Activated CD8-positive, alpha-beta memory T cell treated with anti-CD3 and anti-CD28 coated beads, Interleukin-2, amount 10 ng/mL, durations not matched to agents 7 days and 5 days (primary cell): Measurements from ENCODE around the gene NFE2L2. TPM values are rescaled to one million over a fixed set of nuclear protein-coding genes. Genes with fewer than 3 reads are reported as not detected.
A peak's percentile ranks its signal among the peaks of the same experiment; 100 is the strongest.
"Not testable (repeated sequence)": the region's sequence is repeated elsewhere in the genome, so short reads cannot be mapped to it uniquely, and the experiment has no call there.

Experiments
- ATAC-seq: fragments of 150-1000 bp; cut with Tn5 transposase; one replicate; pipeline ENCODE4 v1.10.0; 2021; ENCODE audit warnings: moderate library complexity
- CTCF ChIA-PET: fragments of 350-600 bp; sonication (Branson Sonifier 250); formaldehyde crosslinking; loops from one replicate; lab custom pipeline; 2021; ENCODE audit warnings: antibody characterized with exemption; lab: Charles Lee
- DNase-seq: peaks from one replicate; pipeline ENCODE4 v3.0.0-alpha.2; 2020
- H3K27ac Mint-ChIP-seq: one replicate; pipeline ENCODE4 v1.8.0; 2021; ENCODE audit warnings: mild to moderate bottlenecking, mixed read lengths
- H3K27me3 Mint-ChIP-seq: one replicate; pipeline ENCODE4 v1.8.0; 2021; ENCODE audit warnings: mixed read lengths
- H3K36me3 Mint-ChIP-seq: one replicate; pipeline ENCODE4 v1.8.0; 2021; ENCODE audit warnings: mild to moderate bottlenecking, mixed read lengths
- H3K4me1 Mint-ChIP-seq: one replicate; pipeline ENCODE4 v1.8.0; 2021; ENCODE audit warnings: mixed read lengths
- H3K4me3 Mint-ChIP-seq: one replicate; pipeline ENCODE4 v1.8.0; 2021; ENCODE audit warnings: mild to moderate bottlenecking, moderate library complexity, mixed read lengths
- H3K9me3 Mint-ChIP-seq: one replicate; pipeline ENCODE4 v1.8.0; 2022; ENCODE audit warnings: low read depth, mixed read lengths
- total RNA-seq, 2 experiments: library from RNA; stranded (reverse); gene quantifications; one replicate each; pipeline ENCODE4 v1.2.3, GENCODE V29; 2021

NFE2L2 gene
- total RNA-seq, 2 experiments from 2014 or later = 56.5 to 58.9 TPM

DNA sequence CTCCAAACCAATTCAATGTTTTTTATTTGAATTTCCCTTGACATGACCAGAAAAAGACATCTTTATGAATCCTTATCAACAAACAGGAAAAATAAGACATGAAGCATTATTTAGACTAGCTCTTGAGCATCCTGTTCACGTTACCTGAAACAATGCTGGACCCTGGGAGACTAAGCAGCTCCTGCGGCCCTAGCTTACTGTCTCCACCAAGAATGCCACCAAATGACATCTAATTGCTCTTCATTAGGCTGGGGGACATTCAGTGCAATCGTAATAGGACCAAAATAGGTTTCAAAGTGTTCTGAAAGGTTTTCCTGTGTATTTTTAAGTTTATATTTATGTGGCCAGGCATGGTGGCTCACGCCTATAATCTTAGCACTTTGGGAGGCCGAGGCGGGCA, 25.5 kb downstream of the NFE2L2 start:
- no peak overlapping the region for H3K4me3 Mint-ChIP-seq
- DNase-seq (no peak), ATAC-seq (no peak)
- peaks cover 57% of the 10 kb centered on the region for H3K4me1 Mint-ChIP-seq
- H3K27ac Mint-ChIP-seq = peak overlapping the region; percentile 62
- CTCF ChIA-PET = interaction anchor here (0.8 to 3.8 kb wide), 5 partner anchors 10 to 74 kb away, joined by 4 to 36 read pairs (median 12); partner anchors contain the start of gene NFE2L2
- H3K27me3 Mint-ChIP-seq = no peaks in the 10 kb centered on the region
- peaks cover 28% of the 10 kb centered on the region for H3K36me3 Mint-ChIP-seq
- H3K9me3 Mint-ChIP-seq = no peaks in the 10 kb centered on the region

DNA sequence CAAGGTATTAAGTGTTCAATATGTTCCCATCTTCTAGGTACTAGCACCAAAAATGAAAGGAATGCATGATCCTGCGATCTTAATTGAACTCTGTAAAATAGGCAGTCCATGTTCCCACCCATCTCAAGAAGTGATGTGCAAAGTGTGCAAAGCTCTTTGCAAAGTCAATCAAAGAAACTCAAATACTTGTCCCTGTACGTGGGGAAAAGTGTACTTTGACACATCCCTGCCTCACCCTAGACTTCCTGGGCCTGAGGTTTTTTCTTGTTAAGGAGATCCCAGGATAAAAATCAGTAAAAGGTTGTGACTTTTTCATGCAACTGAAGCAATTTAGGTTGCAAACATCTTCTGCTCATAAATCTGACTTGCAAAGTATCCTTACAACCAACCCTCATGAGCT, 26.6 kb downstream of the NFE2L2 start:
- H3K27ac Mint-ChIP-seq = peak overlapping the region; percentile 20
- no peak overlapping the region for H3K4me3 Mint-ChIP-seq
- DNase-seq (no peak), ATAC-seq (no peak)
- CTCF ChIA-PET = interaction anchor here (0.9 to 3.8 kb wide), 6 partner anchors 9 to 73 kb away, joined by 3 to 36 read pairs (median 4); partner anchors contain the start of gene NFE2L2
- H3K27me3 Mint-ChIP-seq = no peaks in the 10 kb centered on the region
- peaks cover 32% of the 10 kb centered on the region for H3K36me3 Mint-ChIP-seq
- peaks cover 49% of the 10 kb centered on the region for H3K4me1 Mint-ChIP-seq
- no peaks in the 10 kb centered on the region for H3K9me3 Mint-ChIP-seq

DNA sequence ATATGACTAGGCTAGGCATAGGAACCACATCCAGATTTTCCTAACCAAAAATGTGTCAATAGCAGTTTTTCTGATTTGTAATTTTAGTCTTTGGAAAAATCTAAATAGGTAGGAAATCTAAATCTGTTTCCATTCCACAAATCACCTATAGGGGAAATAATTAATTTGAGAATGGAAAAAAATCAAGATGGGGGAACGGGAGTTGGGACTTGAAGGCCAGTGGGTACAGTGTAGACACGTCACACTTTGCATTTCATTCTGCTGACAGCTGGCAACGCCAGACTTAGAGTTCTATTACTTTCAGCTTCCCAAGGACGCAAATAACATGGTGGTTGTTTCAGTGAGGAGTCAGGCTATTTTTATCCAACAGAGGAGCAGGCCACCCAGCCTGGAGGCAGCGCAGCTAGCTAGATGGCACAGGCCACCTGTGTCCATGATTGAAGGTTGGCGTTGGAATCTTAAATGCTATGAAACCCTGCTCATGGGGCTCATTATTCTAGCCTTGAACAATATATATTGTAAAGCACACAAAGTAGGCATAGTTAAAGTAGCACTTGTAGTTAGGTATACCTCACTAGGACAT, 28.6 kb downstream of the NFE2L2 start:
- Mint-ChIP-seq H3K27ac (no peak overlapping the region), H3K36me3 (peaks cover 38% of the 10 kb centered on the region), H3K4me1 (peaks cover 38% of the 10 kb centered on the region), H3K27me3 (no peaks in the 10 kb centered on the region), H3K4me3 (no peak overlapping the region), H3K9me3 (no peaks in the 10 kb centered on the region)
- DNase-seq (no peak), ATAC-seq (no peak)
- CTCF ChIA-PET = interaction anchor here (1.0 kb wide), 1 partner anchor 27 kb away, joined by 3 read pairs; no protein-coding TSS in a partner anchor

DNA sequence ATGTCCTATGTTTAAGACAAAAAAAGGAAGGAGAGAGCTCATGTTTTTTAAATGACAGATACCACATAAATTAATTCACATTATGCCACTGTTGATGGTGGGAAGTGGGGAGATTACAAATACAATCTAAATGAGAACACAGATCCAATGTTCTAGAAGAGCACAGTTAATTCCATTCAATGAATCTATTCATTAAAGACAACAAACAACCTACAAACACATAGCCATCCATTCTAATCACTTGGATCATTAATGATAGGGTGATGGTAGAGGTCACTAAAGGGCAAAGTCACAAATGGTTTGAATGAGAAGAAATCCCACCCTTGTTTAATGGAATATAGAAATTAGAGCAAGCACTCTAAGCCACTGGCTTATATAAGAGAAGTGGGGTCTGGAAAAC, 30.3 kb downstream of the NFE2L2 start:
- Mint-ChIP-seq H3K36me3 (peaks cover 44% of the 10 kb centered on the region), H3K4me1 (peaks cover 30% of the 10 kb centered on the region), H3K27me3 (no peaks in the 10 kb centered on the region)

DNA sequence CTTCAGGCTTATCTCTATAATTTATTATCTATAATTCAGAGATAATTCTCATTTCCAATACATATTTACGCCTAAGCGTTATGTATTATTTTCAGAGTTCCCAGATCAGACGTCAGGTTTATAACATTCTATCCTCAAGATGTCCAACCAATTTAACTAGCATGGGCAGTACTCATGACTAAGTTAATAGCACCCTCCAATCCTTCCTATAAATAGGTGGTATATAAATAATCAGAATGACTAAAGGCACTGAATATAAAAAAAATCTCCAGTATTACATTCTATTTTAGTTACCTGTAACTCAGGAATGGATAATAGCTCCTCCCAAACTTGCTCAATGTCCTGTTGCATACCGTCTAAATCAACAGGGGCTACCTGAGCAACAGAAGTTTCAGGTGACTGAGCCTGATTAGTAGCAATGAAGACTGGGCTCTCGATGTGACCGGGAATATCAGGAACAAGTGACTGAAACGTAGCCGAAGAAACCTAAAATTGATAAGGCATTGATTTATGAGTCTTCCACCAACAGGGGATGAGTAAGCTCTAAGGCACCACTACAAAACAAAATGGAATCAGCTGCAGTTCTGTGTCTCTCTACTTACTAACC, 32.3 kb downstream of the NFE2L2 start:
- peaks cover 19% of the 10 kb centered on the region for H3K4me1 Mint-ChIP-seq
- DNase-seq = no peak
- no peak overlapping the region for H3K27ac Mint-ChIP-seq
- H3K9me3 Mint-ChIP-seq = no peaks in the 10 kb centered on the region
- H3K27me3 Mint-ChIP-seq = no peaks in the 10 kb centered on the region
- no peak overlapping the region for H3K4me3 Mint-ChIP-seq
- CTCF ChIA-PET = interaction anchor here (0.9 to 3.6 kb wide), 5 partner anchors 30 to 67 kb away, joined by 3 to 19 read pairs (median 5); no protein-coding TSS in a partner anchor
- H3K36me3 Mint-ChIP-seq = peaks cover 52% of the 10 kb centered on the region
- ATAC-seq = no peak

More for the DNA sequence above, 30.3 kb downstream of the NFE2L2 start:
- Mint-ChIP-seq H3K4me3 (no peak overlapping the region), H3K27ac (no peak overlapping the region), H3K9me3 (no peaks in the 10 kb centered on the region)
- CTCF ChIA-PET = interaction anchor here (0.7 to 1.4 kb wide), 4 partner anchors 11 to 58 kb away, joined by 3 read pairs; no protein-coding TSS in a partner anchor
- no peak for ATAC-seq
- no peak for DNase-seq

DNA sequence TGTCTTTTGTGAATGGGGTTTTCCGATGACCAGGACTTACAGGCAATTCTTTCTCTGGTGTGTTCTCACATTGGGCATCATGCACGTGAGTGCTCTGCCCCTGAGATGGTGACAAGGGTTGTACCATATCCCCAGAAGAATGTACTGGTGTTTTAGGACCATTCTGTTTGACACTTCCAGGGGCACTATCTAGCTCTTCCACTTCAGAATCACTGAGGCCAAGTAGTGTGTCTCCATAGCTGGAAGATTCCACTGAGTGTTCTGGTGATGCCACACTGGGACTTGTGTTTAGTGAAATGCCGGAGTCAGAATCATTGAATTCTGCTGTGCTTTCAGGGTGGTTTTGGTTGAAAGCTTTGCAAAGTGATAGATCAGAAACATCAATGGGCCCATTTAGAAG, 33.3 kb downstream of the NFE2L2 start:
- Mint-ChIP-seq H3K27ac (peak overlapping the region; percentile 16), H3K27me3 (no peaks in the 10 kb centered on the region), H3K36me3 (peaks cover 52% of the 10 kb centered on the region), H3K4me1 (peaks cover 17% of the 10 kb centered on the region), H3K4me3 (no peak overlapping the region), H3K9me3 (no peaks in the 10 kb centered on the region)
- ATAC-seq (no peak), DNase-seq (no peak)
- CTCF ChIA-PET = interaction anchor here (0.9 to 3.6 kb wide), 3 partner anchors 32 to 66 kb away, joined by 4 to 19 read pairs (median 7); no protein-coding TSS in a partner anchor

DNA sequence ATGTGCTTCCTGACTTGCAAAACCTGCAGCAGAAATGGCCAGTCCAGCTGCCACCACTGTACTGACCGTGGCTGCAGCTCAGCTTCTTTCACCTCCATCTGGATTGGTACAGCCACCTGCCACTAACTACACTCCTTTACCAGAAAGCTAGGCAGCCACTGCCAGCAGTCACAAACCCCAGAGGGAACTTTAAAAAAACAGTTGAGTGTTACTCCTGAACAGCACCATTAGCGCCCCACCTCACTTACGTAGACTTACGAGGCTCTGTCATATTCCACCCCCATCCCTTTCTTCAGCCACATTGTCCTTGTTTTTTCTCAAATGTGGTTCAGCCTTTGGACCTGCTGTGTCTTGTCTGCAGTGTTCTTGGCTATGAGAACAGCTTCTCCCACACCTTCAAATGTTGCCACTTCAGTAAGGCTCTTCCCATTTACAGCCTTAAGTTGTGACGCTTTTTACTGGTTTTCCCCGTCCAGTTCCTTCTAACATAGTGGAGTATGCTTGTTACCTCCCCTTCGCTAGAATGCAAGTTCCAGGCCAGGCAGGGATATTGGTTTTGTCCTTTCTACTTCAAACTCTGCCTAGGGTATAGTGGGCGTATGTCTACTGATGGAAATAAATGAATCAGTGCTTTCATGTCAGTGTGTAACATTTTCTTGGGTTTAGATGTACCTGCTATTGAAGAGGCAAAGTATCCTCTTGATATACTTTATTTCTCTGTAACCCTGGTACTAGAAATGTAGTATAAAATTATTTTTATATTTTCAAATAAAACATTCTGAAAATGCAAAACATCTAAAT, 34.9 kb downstream of the NFE2L2 start:
- H3K4me3 Mint-ChIP-seq = no peak overlapping the region
- peak overlapping the region; percentile 3 for H3K27ac Mint-ChIP-seq
- H3K9me3 Mint-ChIP-seq = no peaks in the 10 kb centered on the region
- CTCF ChIA-PET = interaction anchor here (1.0 to 3.6 kb wide), 4 partner anchors 8 to 65 kb away, joined by 3 to 19 read pairs (median 4); no protein-coding TSS in a partner anchor
- peaks cover 15% of the 10 kb centered on the region for H3K4me1 Mint-ChIP-seq
- DNase-seq (no peak), ATAC-seq (peak; percentile 21)
- H3K36me3 Mint-ChIP-seq = peaks cover 44% of the 10 kb centered on the region
- no peaks in the 10 kb centered on the region for H3K27me3 Mint-ChIP-seq

DNA sequence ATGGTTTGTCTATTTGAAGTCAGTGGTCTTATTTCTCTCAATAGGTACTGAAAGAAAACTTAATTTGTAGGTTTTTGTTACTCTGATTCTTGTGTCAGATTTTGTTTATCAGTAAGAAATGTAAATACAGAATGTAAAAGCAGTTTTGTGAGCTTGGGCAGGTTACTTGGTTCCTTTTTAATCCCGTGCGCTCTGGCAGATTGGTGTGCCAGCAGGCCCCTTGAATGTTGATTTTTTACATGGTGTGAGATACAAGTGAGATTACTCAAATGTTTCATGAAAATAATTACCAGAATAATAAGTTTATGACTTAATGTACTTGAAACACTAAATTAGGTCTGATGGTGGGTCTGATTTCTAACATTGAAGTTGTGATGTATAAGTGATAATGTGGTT, 38.6 kb downstream of the NFE2L2 start:
- Mint-ChIP-seq H3K4me3 (no peak overlapping the region), H3K27ac (peak overlapping the region; percentile 44), H3K36me3 (peaks cover 44% of the 10 kb centered on the region), H3K27me3 (no peaks in the 10 kb centered on the region), H3K4me1 (peaks cover 19% of the 10 kb centered on the region), H3K9me3 (no peaks in the 10 kb centered on the region)
- ATAC-seq (no peak), DNase-seq (no peak)
- CTCF ChIA-PET = interaction anchor here (0.7 to 3.8 kb wide), 5 partner anchors 38 to 76 kb away, joined by 3 to 16 read pairs (median 5); no protein-coding TSS in a partner anchor

DNA sequence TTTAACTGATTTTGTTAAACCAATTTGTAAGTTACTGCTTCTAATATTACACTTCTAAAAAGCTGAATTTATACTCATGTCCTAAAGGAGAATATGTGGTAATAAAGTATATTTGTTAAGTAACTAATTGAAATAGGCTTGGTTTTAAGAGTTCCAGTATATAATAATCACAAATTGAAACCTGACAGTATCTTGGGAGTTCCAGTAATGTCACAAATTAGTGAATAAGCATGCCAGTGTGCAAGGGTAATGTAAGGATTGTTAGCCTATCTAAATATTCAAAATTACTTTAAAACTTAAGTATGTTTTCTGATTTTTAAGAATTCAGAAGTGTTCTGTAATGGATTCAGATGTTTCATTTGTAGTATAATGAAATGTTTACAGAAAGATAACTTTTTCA, 41.1 kb downstream of the NFE2L2 start:
- Mint-ChIP-seq H3K4me1 (peaks cover 27% of the 10 kb centered on the region), H3K36me3 (peaks cover 49% of the 10 kb centered on the region)
- H3K4me3 Mint-ChIP-seq, H3K9me3 Mint-ChIP-seq, CTCF ChIA-PET, H3K27me3 Mint-ChIP-seq, ATAC-seq, DNase-seq, H3K27ac Mint-ChIP-seq: not testable (repeated sequence)

DNA sequence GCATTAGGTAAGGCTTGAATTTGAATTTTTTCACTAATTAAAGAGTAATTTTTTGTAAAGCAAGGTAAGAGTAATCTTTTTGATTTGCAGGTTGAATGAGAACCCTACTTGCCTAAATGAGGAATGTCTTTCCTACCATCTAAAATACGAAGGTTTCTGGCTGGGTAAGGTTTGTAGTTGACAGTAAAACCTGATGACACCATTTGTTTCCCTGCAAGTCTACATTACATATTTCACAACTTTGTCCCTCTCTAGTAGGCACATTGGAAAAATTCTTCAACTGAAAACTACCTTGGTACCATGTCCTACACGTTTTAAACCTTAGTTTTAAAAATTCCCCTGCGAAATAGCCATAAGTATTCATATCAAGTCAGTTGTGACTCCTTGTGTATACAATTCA, 42.6 kb downstream of the NFE2L2 start:
- peak overlapping the region; percentile 2 for H3K27ac Mint-ChIP-seq
- ATAC-seq (no peak), DNase-seq (no peak)
- no peaks in the 10 kb centered on the region for H3K9me3 Mint-ChIP-seq
- no peaks in the 10 kb centered on the region for H3K27me3 Mint-ChIP-seq
- peaks cover 53% of the 10 kb centered on the region for H3K36me3 Mint-ChIP-seq
- H3K4me3 Mint-ChIP-seq = no peak overlapping the region
- peaks cover 38% of the 10 kb centered on the region for H3K4me1 Mint-ChIP-seq
- CTCF ChIA-PET = interaction anchor here (1.0 to 2.1 kb wide), 4 partner anchors 16 to 58 kb away, joined by 3 to 4 read pairs (median 4); partner anchors contain the start of gene NFE2L2

DNA sequence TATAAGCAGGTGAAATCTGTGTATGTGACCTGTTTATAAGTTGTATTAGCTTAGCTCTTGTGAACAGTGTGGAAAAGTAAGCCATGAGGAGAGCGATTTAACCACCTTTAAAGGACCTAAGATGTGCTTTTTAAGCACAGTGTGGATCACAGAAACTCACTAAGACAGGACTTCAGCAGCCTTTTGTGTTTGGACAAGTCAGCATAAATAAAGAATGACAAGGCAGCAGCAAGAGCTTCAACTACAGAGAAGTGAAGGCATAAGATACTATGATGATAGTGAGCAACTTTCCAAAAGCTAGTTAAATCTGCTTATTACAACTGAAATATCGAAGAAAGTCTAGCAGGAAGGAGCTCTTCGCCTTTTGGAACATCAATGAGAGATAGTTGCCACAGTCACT, 43.0 kb downstream of the NFE2L2 start:
- H3K36me3 Mint-ChIP-seq = peaks cover 56% of the 10 kb centered on the region
- DNase-seq = no peak
- H3K4me1 Mint-ChIP-seq = peaks cover 41% of the 10 kb centered on the region
- H3K27me3 Mint-ChIP-seq = no peaks in the 10 kb centered on the region
- no peak overlapping the region for H3K4me3 Mint-ChIP-seq
- no peak for ATAC-seq
- H3K27ac Mint-ChIP-seq = peak overlapping the region; percentile 2
- no peaks in the 10 kb centered on the region for H3K9me3 Mint-ChIP-seq
- CTCF ChIA-PET = interaction anchor here (1.0 to 2.1 kb wide), 4 partner anchors 17 to 57 kb away, joined by 3 to 4 read pairs (median 4); partner anchors contain the start of gene NFE2L2

DNA sequence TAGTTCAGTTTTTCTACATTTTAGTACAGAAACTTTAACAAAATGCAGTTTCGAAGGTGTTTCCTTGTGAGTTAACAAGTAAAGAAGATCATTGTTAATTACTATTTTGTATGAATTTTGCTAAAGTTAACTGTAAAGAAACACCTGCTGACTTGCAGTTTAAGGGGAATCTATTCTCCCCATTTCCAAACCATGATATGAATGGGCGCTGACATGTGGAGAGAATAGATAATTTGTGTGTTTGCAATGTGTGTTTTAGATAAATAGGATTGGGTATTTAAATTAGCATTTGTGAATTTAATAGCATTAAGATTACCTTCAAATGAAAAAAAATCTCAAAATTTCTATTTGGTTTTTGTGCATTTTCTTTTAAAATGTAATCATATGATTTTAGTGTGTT, 44.7 kb downstream of the NFE2L2 start:
- CTCF ChIA-PET, H3K4me3 Mint-ChIP-seq: not testable (repeated sequence)
- H3K4me1 Mint-ChIP-seq = peaks cover 57% of the 10 kb centered on the region

More for the DNA sequence above, 44.7 kb downstream of the NFE2L2 start:
- H3K36me3 Mint-ChIP-seq = peaks cover 74% of the 10 kb centered on the region
- not testable (repeated sequence) for H3K9me3 Mint-ChIP-seq, H3K27ac Mint-ChIP-seq, ATAC-seq, DNase-seq, H3K27me3 Mint-ChIP-seq
